DOHH2 (cell line): Measurements from ENCODE around the gene SMC1A.
"Not testable (repeated sequence)": the region's sequence is repeated elsewhere in the genome, so short reads cannot be mapped to it uniquely, and the experiment has no call there.

Experiments used
- H3F3A ChIP-seq: fragments of 200-600 bp; sonication (generic), shearing (Covaris generic); 2 replicates; pipeline ENCODE4 v1.6.0; 2016; ENCODE audit warnings: antibody characterized with exemption, mild to moderate bottlenecking; ENCODE audit not compliant: control insufficient read depth, insufficient read depth
- H3K27ac ChIP-seq: fragments of 200-600 bp; sonication (generic); 2 replicates; pipeline ENCODE4 v1.5.1; 2014; ENCODE audit warnings: low read depth, mild to moderate bottlenecking, low read length, moderate library complexity
- H3K27me3 ChIP-seq: fragments of 200-600 bp; sonication (generic); 2 replicates; pipeline ENCODE4 v1.6.1; 2014; ENCODE audit warnings: mild to moderate bottlenecking, low read length, mixed read lengths; ENCODE audit not compliant: control insufficient read depth
- H3K36me3 ChIP-seq: fragments of 200-600 bp; sonication (generic); 2 replicates; pipeline ENCODE4 v1.6.1; 2014; ENCODE audit warnings: mild to moderate bottlenecking, low read length, moderate library complexity, mixed read lengths; ENCODE audit not compliant: control insufficient read depth
- H3K4me1 ChIP-seq: fragments of 200-600 bp; sonication (generic); 2 replicates; pipeline ENCODE4 v1.6.1; 2014; ENCODE audit warnings: mild to moderate bottlenecking, low read length, mixed read lengths; ENCODE audit not compliant: control insufficient read depth
- H3K4me2 ChIP-seq: fragments of 200-600 bp; sonication (generic); 2 replicates; pipeline ENCODE4 v1.6.0; 2014; ENCODE audit warnings: mild to moderate bottlenecking, low read length, moderate library complexity
- H3K4me3 ChIP-seq: fragments of 200-600 bp; sonication (generic); 2 replicates; pipeline ENCODE4 v1.5.1; 2014; ENCODE audit warnings: mild to moderate bottlenecking, low read length, mixed read lengths
- H3K79me2 ChIP-seq: fragments of 200-600 bp; sonication (generic); 2 replicates; pipeline ENCODE4 v1.6.1; 2014; ENCODE audit warnings: mild to moderate bottlenecking, low read length, mixed read lengths; ENCODE audit not compliant: control insufficient read depth
- H3K9me2 ChIP-seq: fragments of 200-600 bp; sonication (generic); replicated peaks from 2 replicates; pipeline ENCODE4 v1.6.1; 2014; ENCODE audit warnings: mild to moderate bottlenecking, low read length, mixed read lengths; ENCODE audit not compliant: control insufficient read depth
- H3K9me3 ChIP-seq: fragments of 200-600 bp; sonication (generic); 2 replicates; pipeline ENCODE4 v1.6.1; 2014; ENCODE audit warnings: antibody characterized with exemption, low read length, mixed read lengths; ENCODE audit not compliant: control insufficient read depth, insufficient read depth
- H4K20me1 ChIP-seq: fragments of 200-600 bp; sonication (generic); 2 replicates; pipeline ENCODE4 v1.6.0; 2014; ENCODE audit warnings: low read depth, mild to moderate bottlenecking, antibody characterized with exemption, low read length, moderate library complexity; ENCODE audit not compliant: control insufficient read depth, insufficient read depth
- EZH2phosphoT487 ChIP-seq: fragments of 200-600 bp; sonication (generic); IDR thresholded peaks from 2 replicates; pipeline ENCODE4 v1.6.1; 2017; ENCODE audit warnings: borderline replicate concordance, mild to moderate bottlenecking, antibody characterized with exemption, low read length, moderate library complexity, mixed read lengths
- TF ChIP-seq, protein P1 (sequence below): fragments of 200-600 bp; sonication (generic); IDR thresholded peaks from one replicate; pipeline ENCODE4 v1.5.1; 2014; ENCODE audit warnings: antibody characterized with exemption, mild to moderate bottlenecking, low read depth, low read length; ENCODE audit not compliant: poor library complexity, severe bottlenecking

Gene SMC1A

DNA sequence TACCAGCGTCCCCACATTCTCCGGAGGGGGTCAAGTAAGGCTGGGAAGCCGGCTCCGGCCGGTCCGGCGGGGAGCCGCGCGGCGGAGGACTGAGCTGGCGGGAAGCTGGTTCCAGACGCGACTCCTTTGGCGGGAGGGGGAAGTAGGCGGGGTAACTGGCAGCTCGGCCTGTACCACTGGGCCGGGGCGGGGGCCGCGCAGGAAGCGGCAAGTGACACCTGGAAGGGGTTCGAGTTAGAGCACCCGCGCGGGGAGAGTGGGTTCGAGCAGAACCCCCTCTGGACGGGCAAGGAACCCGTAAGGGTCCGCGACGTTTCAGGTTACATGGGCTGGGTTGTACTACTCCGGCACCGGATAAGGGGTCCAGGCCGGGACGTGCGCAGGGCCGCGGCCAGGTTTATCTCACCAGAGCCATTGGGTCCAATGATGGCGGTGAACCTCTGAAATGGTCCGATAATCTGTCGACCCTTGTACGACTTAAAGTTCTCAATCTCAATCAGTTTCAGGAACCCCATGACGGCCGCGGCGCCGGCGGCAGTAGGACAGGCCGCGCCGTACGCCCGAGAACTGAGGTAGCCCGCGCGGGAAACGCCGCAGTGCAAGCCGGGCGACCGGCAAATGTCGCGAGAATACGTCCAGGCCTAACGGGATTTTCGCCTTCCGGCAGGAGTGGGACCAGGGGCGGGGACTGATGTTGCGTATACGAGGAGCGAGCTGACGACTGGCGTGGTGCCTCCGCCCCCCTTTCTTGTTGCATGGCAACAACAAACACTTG lies at the start of gene SMC1A:
SMC1A (minus strand) TSS at position 569 of the 775 bp plus-strand sequence; CDS start at position 515, 54 bp downstream.
- H3K36me3 ChIP-seq: peaks cover 27% of the 10 kb centered on the region
- peaks cover 17% of the 10 kb centered on the region for H3K4me1 ChIP-seq
- H3K27ac ChIP-seq: peak within 1 kb of the TSS; percentile 92
- H3K9me3 ChIP-seq: no peaks in the 10 kb centered on the region
- H3K27me3 ChIP-seq: no peaks in the 10 kb centered on the region
- H3K79me2 ChIP-seq: peaks cover 50% of the 10 kb centered on the region
- no peaks in the 10 kb centered on the region for H3F3A ChIP-seq
- no peaks in the 10 kb centered on the region for H3K9me2 ChIP-seq
- TF ChIP-seq, protein P1, sequence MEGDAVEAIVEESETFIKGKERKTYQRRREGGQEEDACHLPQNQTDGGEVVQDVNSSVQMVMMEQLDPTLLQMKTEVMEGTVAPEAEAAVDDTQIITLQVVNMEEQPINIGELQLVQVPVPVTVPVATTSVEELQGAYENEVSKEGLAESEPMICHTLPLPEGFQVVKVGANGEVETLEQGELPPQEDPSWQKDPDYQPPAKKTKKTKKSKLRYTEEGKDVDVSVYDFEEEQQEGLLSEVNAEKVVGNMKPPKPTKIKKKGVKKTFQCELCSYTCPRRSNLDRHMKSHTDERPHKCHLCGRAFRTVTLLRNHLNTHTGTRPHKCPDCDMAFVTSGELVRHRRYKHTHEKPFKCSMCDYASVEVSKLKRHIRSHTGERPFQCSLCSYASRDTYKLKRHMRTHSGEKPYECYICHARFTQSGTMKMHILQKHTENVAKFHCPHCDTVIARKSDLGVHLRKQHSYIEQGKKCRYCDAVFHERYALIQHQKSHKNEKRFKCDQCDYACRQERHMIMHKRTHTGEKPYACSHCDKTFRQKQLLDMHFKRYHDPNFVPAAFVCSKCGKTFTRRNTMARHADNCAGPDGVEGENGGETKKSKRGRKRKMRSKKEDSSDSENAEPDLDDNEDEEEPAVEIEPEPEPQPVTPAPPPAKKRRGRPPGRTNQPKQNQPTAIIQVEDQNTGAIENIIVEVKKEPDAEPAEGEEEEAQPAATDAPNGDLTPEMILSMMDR: no peak
- TF ChIP-seq EZH2phosphoT487: no peak
- peak within 1 kb of the TSS; percentile 98 for H3K4me3 ChIP-seq
- H3K4me2 ChIP-seq: peak within 1 kb of the TSS; percentile 89
- H4K20me1 ChIP-seq: peaks cover 8% of the 10 kb centered on the region

DNA sequence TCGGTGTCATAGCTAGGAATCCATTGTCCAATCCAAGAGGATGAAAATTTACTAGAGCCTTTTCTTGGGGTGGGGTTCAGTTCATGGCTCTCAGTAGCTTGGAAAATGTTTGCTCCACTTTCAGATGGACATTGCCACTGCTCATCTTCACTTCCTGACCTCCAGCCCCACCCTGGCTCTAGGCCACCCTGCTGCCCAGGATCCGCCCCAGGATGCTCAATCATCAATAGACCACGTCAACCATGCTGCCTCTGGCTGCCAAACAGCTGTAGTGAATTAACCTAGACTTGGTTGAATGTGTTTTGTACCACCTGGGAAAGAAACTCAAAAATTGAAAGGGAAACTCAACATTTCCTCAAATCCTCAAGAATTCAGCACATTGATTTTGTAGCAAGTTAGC lies 48.9 kb upstream of the SMC1A start:
- no peak for TF ChIP-seq EZH2phosphoT487
- TF ChIP-seq, protein P1: no peak
- H3F3A ChIP-seq: no peaks in the 10 kb centered on the region
- no peak overlapping the region for H3K4me3 ChIP-seq
- no peaks in the 10 kb centered on the region for H3K36me3 ChIP-seq
- H3K9me3 ChIP-seq: no peaks in the 10 kb centered on the region
- no peaks in the 10 kb centered on the region for H3K27me3 ChIP-seq
- no peaks in the 10 kb centered on the region for H3K79me2 ChIP-seq
- no peak overlapping the region for H3K4me2 ChIP-seq
- no peaks in the 10 kb centered on the region for H3K9me2 ChIP-seq
- H4K20me1 ChIP-seq: no peaks in the 10 kb centered on the region
- H3K4me1 ChIP-seq: no peaks in the 10 kb centered on the region
- no peak overlapping the region for H3K27ac ChIP-seq

DNA sequence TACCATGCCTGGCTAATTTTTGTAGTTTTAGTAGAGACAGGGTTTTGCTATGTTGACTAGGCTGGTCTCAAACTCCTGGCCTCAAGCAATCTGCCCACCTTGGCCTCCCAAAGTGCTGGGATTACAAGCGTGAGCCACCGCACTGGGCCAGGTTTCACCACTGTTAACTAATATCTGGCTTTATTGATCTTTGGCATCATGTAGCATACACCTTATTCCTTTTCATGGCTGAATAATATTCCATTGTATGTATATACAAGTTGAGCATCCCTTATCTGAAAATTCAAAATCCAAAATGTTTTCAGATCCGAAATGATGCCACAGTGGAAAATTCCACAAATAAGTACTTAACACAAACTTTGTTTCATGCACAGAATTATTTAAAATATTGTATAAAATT lies 46.2 kb upstream of the SMC1A start:
- H3K27ac ChIP-seq, H3K9me2 ChIP-seq, H3K4me1 ChIP-seq, H3K9me3 ChIP-seq, H3K27me3 ChIP-seq, H3K79me2 ChIP-seq, H3K4me2 ChIP-seq, H3K4me3 ChIP-seq, H3F3A ChIP-seq, H3K36me3 ChIP-seq, H4K20me1 ChIP-seq: not testable (repeated sequence)

DNA sequence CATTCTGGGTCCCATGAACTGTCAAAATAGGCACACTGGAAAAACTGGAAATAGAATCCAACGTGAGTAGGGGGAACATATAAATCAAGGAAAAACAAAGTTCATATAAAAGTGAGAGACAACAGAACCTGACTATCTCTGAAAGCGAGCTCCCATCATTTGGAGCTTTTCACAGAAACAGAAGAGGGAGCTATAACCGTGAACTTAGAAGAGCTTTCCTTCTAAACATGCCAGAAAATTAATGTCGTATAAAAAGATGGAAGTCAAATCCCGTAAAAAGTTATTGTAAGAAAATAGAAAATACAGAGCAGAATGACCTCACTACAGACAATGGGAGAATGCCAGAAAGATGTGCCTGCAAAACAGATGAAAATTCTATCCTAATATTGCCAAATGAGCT lies 35.6 kb upstream of the SMC1A start:
- no peaks in the 10 kb centered on the region for H3K9me2 ChIP-seq
- H3K4me1 ChIP-seq: no peaks in the 10 kb centered on the region
- no peaks in the 10 kb centered on the region for H3K36me3 ChIP-seq
- no peaks in the 10 kb centered on the region for H3F3A ChIP-seq
- no peak overlapping the region for H3K4me3 ChIP-seq
- H3K4me2 ChIP-seq: no peak overlapping the region
- H3K9me3 ChIP-seq: no peaks in the 10 kb centered on the region
- H3K27ac ChIP-seq: no peak overlapping the region
- no peaks in the 10 kb centered on the region for H3K79me2 ChIP-seq
- TF ChIP-seq, protein P1: no peak
- TF ChIP-seq EZH2phosphoT487: no peak
- H4K20me1 ChIP-seq: no peaks in the 10 kb centered on the region
- no peaks in the 10 kb centered on the region for H3K27me3 ChIP-seq
